Measurements from ENCODE around the gene B4GALNT3.

GRCh38 chr12:547883-548470 lies 88.2 kb downstream of the B4GALNT3 start:
- no peak for TF ChIP-seq YY1 (IDR thresholded peaks at IDR 0.05; ENCODE audit: insufficient read depth, insufficient read length)
- no peak for TF ChIP-seq ZNF274 (IDR thresholded peaks at IDR 0.05; ENCODE audit: low read depth, low read length)
- TF ChIP-seq SUZ12 (IDR thresholded peaks at IDR 0.05; ENCODE audit: extremely low read depth, insufficient read depth, insufficient read length) = no peak

Measured in NT2/D1 (cell line).